HG03159 (cell line): ENCODE data around the gene GPR137.
"Not testable (repeated sequence)": the region's sequence is repeated elsewhere in the genome, so short reads cannot be mapped to it uniquely, and the experiment has no call there.

Experiments
- ATAC-seq: cut with Tn5 transposase; IDR thresholded peaks from one replicate; pipeline ENCODE4 v1.9.1; 2021; ENCODE audit warnings: mild to moderate bottlenecking, moderate library complexity; ENCODE audit not compliant: unreplicated experiment

The GPR137 gene

GRCh38 chr11:64298966-64299846 lies 13.6 kb downstream of the GPR137 start:
- ATAC-seq, result no peak

- ATAC-seq, result no peak
Measured at GRCh38 chr11:64299847-64300648, 14.4 kb downstream of the GPR137 start, which contains the start of gene CATSPERZ. Gene CATSPERZ (plus strand): TSS chr11:64300358. CDS start chr11:64300411, 53 bp downstream.

DNA sequence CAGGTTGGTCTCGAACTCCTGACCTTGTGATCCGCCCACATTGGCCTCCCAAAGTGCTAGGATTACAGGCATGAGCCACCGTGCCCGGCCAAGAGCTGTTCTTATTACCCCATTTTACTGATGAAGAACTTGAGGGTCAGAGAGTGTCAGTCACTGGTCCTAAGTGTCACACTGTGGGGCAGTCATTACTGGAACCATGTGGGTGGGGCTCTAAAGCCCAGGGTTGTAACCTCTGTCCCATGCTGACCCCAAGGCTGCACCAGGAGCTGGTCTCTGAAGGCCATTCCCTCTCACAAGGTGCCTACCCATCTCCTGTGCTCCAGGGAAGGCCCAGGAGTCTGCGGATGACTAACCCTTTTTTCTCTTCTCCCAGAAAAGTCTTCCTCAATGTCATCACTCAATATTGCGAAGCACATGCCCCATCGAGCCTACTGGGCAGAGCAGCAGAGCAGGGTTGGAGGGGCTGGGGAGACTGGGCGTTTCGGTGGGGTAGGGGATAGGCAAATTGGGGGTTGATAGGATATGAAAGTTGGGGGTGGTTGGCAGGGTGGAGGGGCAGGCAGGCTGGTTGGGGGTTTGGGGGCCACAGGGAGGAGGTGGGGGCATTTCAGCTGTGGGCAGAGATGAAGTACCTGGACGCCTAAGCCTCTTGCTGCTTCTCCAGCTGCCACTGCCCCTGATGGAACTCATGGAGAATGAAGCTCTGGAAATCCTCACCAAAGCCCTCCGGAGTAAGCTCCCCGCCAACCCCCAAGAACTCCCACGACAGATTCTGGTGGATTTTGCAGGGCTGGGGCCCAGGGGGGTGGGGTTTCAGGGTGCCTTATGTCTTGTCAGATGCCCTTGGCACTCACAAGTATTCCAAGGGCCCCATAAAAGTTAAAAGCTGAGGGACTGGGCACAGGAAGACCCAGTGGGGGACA lies 17.7 kb downstream of the GPR137 start:
- no peak for ATAC-seq

DNA sequence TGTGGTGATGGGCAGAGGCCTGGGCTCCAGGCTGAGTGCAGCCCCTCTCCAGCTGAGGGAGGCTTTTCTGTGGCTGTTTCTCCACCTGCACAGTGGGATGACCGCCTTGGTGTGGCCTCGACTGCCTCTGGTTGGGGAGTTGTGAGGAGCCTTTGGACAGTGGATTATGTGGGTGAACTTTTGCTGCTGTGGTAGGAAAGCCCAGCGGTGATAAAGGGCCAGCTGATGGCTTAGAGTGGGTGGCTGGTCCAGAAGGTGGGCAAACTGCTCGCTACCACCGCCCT lies 18.3 kb downstream of the GPR137 start:
- ATAC-seq, result no peak

- ATAC-seq, result no peak
Measured at GRCh38 chr11:64304316-64305072, 18.8 kb downstream of the GPR137 start.

DNA sequence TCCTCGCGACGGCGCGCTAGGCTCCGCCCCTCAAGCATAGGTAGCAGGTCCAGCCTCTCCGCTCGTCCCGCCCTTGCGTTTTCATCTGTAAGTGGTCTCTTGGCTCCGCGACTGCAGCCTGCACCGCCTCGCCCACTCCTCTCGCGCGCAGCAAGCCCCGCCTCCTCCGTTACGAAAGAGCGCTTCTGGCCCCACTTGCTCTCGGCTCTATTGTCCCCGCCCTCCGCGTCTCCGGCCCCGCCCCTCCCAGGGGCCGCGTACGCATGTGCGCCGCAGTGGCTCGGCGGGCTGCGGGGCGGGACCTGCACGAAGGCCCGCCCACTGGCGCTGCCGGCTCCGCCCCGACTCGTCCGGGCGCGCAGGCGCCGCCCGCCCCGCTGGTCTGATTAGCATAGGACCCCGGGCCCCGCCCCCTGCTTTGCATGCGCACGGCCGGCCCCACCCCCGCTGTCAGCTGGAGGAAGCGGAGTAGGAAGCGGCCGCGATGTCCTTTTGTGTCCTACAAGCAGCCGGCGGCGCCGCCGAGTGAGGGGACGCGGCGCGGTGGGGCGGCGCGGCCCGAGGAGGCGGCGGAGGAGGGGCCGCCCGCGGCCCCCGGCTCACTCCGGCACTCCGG lies 19.5 kb downstream of the GPR137 start, which contains the start of gene ESRRA:
ESRRA (plus strand) TSS at position 450 of the 616 bp plus-strand sequence. CDS start 1,656 bp downstream, outside the sequence.
- peak; percentile 70 for ATAC-seq

- ATAC-seq, result peak; percentile 27
Measured at GRCh38 chr11:64305691-64306562, 20.3 kb downstream of the GPR137 start.

GRCh38 chr11:64306563-64306875 lies 20.9 kb downstream of the GPR137 start:
- ATAC-seq, result no peak

DNA sequence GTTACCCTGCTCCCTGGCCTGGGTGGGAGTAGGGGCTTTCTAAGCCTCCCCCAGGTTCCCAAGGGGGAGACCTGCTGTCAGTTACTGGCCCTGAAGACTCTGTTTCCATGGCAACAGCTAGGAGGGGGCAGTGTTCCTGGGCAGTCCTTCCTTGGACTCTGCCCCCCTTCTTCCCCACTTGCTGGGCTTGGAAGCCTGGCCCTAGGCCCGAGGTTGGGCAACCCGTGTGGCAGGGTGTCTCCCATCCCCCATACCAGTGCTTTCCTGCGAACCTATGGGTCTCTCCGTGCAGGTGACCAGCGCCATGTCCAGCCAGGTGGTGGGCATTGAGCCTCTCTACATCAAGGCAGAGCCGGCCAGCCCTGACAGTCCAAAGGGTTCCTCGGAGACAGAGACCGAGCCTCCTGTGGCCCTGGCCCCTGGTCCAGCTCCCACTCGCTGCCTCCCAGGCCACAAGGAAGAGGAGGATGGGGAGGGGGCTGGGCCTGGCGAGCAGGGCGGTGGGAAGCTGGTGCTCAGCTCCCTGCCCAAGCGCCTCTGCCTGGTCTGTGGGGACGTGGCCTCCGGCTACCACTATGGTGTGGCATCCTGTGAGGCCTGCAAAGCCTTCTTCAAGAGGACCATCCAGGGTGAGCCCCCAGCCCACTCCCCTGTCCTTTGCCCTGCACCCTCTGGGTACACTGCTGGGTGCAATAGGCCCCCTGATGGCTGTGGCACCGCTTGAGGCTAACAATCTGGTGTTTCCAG lies 21.4 kb downstream of the GPR137 start:
- no peak for ATAC-seq

- ATAC-seq, result not testable (repeated sequence)
Measured at GRCh38 chr11:64307795-64308194, 22.1 kb downstream of the GPR137 start.

DNA sequence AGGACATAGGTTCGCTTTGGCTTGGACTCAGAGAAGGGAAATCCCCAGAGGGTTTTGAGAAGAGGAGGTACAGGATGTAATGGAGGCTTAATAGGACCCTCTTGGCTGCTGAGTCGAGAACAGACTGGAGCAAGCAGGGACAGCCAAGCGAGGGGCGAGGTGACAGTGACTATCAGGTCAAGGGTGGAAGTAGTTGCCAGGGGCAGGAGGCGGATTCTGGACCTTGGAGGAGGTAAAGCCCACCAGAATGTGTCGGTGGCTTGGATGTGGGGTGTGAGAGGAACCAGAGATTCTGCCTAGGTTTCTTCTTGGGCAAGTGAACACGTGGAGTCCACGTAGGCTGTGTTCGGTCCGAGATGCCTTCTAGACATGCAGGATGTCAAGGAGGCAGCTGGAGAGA lies 27.3 kb downstream of the GPR137 start:
- no peak for ATAC-seq

DNA sequence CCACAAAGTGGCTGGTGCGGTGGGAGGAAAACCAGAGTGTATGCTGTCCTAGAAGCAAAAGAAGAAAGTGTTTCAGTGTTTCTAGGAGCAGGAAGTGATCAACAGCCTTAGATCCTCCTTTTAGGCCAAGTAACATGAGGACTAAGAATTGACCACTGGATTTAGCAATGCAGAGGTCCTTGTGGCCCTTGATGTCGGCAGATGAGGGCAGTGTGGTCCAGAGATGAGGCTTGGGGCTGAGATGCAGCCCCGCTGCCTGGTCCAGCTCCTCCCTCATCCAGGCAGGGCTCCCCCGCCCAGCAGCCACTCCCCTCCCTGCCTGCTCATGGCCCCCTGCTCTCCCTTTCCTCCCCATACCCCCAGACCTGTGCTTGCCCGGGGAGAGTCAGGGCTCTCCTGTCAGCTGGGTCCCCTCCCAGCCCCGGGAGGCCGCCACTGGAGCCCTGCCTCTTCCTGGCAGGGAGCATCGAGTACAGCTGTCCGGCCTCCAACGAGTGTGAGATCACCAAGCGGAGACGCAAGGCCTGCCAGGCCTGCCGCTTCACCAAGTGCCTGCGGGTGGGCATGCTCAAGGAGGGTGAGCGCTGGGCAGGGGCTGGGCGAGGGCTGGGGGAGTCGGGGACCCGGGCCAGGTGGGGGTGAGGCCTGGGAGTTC lies 28.0 kb downstream of the GPR137 start:
- no peak for ATAC-seq

- ATAC-seq, result no peak
Measured at GRCh38 chr11:64314146-64314804, 28.6 kb downstream of the GPR137 start.

- ATAC-seq, result no peak
Measured at GRCh38 chr11:64314805-64315561, 29.3 kb downstream of the GPR137 start.

GRCh38 chr11:64315667-64316526 lies 30.2 kb downstream of the GPR137 start:
- ATAC-seq, result not testable (repeated sequence)
